ENCODE results near the gene CDADC1.
"Not testable (repeated sequence)": the region's sequence is repeated elsewhere in the genome, so short reads cannot be mapped to it uniquely, and the experiment has no call there.

The CDADC1 gene

DNA sequence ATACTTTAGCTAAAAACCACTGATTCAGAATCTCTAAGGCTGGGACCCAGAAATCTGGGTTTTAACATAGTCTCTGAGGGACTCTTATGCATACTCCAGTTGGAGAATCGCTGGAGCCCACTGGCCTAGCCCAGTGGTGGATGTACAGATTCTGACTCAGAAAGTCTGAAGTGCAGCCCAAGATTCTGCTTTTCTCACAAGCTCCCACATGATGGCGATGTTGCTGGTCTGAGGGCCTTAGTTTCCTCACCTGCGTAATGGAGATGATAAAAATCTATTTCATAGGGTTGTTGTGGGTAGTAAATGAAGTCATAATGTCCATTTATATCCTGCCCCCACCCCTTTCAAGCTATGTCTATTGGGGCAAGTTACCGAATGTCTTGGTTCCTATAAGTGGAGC, 7.7 kb upstream of the CDADC1 start:
- DNase-seq: peak; percentile 54 to 64

DNA sequence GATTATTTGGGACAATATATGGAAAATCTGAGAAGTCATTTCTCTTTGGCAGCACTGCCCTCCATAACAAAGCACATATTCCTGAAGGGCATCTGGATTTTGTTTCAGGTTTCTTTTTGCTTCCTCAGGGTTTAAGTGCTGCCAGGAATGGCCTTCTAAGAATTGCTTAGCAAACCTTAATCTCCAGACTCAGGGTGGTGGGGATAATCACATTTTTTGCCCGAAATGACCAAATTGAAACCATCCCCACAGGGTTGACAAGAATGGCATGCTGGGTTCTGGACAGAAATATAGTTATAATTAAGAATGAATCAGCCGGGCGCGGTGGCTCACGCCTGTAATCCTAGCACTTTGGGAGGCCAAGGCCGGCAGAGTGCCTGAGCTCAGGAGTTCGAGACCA, 6.4 kb upstream of the CDADC1 start:
- no peak for DNase-seq

DNA sequence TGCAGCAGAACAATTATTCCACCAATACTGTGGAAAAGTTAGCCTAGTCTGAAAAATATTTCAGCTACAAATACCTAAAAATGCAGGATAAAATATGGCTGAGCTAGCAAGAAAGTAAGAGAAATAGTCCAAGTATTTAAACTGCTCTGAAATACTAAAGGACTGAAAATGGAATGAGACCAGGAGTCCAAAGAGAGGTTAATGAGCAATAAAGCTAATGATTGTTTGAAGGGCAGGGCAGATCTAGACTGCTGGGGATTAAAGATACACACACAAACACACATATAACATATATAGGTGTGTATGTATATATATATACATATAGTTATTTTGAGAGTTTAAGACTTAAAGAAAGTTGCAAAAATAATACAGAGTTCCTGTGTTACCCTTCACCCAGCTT, 2.6 kb upstream of the CDADC1 start:
- no peak for DNase-seq

DNA sequence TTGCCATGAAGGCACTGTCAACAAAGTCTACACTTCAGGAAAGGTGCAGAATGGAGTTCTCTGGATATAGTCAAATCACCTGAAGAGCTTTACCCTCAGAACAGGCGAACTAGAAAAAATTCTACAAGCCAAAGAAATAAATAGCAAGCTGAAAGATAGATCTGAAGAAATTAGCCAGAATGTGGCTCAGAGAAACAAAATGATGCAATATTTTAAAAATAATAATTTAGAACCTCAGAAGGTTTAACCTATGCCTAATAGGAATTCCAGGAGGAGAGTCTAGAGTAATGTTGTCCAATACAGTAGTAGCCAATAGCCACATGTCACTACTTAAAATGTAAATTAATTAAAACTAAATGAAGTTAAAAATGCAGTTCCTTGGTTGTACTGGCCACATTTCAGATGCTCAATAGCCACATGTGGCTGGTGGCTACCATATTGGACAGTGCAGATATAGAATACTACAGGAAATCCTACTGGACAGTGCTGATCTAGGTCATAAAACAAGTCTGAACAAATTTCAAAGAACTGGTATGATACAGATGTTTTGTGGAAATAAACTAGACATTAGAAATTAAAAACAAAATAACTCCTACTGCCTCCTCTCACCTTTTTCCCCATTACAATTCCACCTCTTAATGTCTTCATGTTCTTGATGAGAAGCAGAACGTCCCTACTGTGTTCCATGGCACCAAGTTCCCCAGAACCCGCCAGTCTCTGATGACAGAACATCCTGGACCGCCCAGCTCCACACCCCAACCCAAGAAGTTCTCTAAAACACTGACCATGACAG, 679 bp upstream of the CDADC1 start:
- peak in 1 of 2 experiments; percentile 52 for DNase-seq

DNA sequence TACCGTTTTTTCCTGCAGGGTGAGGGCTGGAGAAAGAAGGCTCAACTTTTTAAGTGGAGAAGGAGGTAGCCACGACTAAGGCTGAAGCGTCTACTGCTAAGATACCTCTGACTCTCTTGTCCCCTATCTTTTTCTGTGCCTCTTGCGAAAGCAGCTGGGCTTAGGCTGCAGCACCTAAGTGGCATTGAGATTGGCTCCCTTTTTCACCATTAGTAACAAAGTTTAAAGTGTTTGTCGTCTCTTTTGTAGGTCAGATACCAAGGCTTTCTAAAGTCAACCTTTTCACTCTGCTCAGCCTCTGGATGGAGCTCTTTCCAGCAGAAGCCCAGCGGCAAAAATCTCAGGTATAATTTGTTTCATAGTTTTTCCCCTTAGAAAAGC, 887 bp downstream of the CDADC1 start:
- peak in 1 of 2 experiments; percentile 49 for DNase-seq

DNA sequence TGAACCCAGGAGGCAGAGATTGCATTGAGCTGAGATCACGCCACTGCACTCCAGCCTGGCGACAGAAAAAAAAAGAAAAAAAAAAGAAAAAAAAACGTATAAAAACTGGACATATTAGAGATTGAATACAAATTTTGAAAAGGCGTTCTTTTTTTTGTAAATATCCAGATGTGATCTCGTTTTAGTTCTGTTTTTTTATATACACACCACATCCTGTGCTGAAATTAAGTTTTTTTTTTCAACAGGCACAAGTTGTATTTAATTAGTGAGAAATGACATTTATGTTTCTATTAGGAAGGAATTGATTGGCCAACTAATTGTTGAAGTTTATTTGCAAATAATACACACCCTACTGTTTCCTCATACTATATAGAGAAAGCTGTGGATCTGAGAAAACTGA, 3.6 kb downstream of the CDADC1 start:
- no peak for DNase-seq

DNA sequence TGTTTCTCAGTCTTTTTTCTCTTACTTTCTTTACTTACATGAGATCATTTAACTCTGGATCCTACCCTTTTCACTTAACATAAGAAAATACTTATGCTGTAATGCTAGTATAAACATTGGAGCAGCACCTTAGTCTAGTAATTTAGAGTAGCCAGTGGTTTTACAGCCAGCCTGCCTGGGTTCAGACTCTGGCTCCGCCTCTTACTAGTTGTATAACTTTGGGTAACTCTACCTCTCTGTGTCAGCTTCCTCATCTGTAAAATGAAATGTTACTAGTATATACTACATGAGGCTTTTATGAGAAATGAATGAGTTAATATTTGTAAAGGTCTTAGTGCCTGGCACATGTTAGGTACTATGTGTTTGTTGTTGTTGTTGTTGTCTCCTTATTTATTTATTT, 5.6 kb downstream of the CDADC1 start:
- DNase-seq: peak; percentile 44 to 58

DNA sequence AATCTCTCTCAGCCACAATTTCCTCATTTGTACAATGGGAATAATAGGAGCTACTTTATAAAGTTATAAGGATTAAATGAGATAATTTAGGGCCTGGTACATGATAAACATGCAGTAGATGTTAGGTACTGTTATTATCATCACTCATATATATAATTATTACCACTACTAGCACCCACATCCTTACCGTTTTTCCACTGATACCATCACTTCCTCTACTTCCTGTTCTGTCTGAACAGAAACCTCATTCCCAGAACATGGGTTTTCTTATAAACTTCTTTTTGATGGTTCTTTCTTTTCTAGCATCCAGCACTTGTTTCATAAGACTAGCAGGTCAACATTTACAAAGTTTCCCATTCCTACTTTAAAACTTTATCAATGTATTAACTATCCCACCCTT, 6.3 kb downstream of the CDADC1 start:
- peak in 1 of 2 experiments; percentile 15 for DNase-seq

DNA sequence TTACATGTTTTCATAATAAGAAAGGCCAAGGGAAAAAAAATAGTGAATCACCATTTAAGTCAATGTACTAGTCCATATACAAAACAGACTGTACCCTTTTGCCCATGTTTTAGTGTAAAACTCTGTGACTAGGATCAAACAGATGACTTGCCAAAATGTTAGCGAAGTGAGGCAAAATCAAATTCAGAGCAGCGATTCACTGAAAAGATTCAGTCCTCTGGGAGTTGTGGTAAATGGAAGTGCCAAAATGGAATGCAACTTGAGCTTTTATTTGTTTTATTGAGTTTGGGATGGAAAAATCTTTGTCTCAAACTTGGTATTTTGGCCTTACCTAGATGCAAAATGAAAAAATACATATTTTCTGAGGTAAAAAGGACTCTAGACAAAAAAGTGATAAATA, 9.1 kb downstream of the CDADC1 start:
- DNase-seq: no peak

DNA sequence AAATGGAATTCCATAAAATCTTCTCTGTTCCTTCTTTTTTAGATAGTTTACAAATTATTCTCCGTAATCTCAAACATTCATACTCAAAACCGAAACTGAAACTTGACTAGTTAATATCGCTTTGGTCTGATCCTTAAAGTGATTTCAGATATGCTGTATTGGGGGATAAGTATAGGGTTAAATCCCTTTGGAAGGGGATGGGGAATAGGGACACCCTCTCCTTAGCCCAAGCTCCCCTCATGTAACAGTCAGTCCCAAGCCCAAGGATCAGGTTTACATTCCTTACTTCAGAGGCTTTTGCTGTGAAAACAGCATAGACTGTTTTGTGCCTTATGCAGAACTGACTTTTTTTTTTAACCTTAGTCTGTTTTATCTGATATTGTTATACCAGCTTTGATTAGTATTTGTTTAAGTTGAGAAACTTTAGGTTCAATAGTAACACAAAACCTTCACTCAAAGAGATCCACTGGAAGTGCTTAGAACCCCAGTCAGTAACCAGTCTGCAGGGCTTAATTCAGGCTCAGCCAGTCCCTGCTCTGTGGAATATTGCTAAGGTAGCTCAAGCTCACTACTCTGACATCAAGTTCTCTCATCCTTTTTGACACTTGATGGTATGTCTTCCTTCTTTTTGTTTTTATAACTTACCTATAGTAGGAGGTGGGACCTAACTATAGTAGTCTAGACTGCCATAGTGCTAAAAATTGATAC, 10.5 kb downstream of the CDADC1 start:
- no peak for DNase-seq

DNA sequence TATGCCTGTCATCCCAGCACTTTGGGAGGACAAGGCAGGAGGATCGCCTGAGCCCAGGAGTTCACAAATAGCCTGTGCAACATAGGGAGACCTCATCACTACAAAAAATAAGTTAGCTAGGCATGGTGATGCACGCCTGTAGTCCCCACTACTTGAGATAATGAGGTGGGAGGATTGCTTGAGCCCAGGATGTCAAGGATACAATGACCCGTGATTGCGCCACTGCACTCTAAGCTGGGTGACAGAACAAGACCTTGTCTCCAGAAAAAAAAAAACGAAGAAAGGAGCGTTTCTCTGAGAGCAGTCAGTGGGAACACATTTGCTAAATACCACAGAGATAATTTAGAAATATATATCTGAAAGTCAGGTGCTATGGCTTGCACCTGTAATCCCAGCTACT, 11.9 kb downstream of the CDADC1 start:
- no peak for DNase-seq

DNA sequence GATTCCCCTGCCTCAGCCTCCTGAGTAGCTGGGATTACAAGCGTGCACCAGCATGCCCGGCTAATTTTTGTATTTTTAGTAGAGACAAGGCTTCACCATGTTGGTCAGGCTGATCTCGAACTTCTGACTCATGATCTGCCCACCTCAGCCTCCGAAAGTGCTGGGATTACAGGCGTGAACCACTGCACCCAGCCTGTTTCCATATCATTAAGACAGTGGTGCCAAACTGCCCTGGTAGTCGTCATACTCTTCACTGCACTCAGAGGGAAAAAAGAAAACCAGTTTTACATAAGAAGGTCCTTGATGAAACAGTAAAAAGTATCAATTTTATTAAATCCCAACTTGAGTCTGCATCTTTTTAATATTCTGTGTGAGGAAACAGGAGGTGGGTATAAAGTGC, 14.9 kb downstream of the CDADC1 start:
- DNase-seq: no peak

DNA sequence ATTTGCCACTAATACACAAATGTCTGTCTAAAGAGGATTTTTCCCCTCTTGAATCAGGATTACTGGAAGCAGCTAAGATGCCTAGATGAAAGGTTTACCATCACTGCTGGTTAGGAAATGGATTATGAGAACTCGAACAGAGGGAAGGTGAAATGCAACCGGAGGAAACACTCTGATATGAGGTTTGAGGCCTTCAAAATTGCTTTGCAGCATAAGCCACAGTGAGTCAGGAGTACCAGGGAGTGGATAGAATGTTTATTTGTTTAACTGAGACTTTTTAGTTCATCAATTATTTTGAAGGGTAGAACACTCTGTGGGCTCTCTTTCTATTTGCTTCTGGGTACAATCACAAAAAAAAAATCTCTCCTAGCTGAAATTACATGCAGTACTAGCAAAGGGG, 18.1 kb downstream of the CDADC1 start:
- no peak for DNase-seq

DNA sequence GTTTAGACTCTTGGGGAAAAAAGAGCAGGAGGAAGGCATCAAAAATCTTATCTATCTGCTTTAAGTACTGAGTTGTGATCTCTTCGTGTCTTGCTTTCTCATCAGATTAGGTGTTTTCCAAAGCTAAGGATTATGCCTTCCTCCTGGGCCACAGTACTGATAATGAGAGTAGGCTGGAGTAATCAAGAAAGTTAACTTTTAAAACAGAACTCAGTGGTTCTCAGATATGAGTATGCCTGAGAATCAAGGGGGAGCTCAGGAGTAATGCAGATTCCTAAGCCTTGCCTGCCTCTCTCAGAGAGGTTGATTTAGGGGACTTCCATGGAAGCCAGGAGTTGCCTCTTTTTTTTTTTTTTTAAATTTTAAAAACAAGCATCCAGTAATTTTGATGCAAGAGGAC, 23.5 kb downstream of the CDADC1 start:
- DNase-seq: no peak

DNA sequence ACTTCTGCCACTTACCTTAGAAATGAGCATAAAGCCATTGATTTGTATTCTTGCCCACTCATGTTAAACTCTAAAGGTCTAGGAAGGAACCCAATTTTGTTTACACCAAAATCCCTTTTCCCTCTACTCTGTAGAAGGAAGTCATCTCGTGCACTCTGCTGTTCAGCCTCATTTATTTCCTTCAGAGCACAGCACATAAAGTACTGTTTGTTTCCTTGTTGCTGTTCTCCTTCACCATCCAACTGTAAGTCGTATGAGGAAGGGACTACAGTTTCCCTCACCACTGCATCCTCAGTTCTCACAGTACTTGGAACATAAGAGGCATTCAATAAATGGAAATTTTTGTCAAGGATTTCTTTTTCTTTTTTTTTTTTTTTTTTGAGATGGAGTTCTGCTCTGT, 24.6 kb downstream of the CDADC1 start:
- no peak for DNase-seq

DNA sequence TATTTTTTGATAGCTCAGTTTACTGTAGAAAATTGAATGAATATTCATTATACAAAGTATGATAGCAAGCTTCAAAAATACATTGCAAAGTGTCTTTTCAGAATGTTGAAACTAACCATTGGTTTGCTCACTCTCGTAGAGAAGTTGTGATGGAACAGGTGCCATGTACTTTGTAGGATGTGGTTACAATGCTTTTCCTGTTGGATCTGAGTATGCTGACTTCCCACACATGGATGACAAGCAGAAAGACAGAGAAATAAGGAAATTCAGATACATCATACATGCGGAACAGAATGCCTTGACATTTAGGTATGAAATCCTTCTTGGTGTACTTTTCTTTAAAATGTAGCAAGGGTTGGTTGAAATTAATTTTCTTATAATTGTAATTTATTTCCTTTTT, 30.5 kb downstream of the CDADC1 start:
- DNase-seq: no peak

DNA sequence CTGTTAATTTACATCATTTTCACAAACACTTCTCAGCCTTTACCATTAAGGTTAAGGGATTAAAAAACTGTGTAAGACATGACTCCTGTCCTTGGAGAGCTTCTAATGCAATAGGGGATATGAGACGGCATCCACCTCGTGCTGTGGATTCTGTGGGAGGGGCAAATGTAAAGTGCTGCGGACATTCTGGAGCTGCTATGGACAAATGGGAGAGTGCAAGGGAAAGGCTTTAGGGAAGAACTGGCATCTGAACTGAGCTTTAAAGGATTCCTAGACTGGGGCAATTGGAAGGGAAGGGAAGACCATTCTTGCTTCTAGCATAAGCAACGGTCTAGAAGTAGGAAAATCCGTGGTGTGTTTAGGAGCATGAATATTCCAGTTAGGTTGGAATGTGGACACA, 31.4 kb downstream of the CDADC1 start:
- no peak for DNase-seq

DNA sequence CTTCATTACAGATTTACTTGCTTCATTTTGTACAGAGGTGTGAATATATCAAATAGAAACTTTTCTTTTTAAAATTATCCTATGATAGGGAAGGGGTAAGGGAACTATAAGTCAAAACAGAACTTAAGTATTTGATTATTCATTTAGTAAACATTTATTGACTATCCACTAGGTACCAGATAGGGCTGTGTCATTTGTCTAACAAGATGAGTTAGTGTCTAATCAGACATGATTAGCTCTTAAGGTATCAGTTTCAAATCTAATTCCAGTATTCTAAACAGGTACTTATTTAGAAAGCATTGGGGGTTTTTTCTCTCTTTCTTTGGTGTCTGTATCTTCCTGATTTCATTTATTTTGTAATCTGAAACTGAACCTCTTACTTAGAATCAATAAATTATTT, 32.2 kb downstream of the CDADC1 start:
- no peak for DNase-seq

DNA sequence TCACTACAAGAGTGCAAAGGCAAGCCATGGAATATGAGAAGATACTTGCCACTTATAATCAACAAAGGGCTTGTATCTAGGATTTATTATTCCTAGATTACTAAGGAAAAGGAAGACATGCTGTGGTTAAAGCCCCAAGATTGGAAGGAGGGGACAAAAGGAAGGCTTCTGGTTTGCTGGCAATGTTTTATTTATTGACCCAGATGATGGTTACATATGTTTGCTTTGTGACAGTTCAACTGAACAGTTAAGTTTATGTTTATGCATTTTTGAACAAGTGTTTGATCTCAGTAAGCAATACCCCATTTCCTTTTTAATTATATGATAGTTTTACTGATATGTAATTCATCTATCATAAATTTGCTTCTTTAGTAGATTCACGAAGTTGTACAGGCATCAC, 40.3 kb downstream of the CDADC1 start:
- DNase-seq: no peak

DNA sequence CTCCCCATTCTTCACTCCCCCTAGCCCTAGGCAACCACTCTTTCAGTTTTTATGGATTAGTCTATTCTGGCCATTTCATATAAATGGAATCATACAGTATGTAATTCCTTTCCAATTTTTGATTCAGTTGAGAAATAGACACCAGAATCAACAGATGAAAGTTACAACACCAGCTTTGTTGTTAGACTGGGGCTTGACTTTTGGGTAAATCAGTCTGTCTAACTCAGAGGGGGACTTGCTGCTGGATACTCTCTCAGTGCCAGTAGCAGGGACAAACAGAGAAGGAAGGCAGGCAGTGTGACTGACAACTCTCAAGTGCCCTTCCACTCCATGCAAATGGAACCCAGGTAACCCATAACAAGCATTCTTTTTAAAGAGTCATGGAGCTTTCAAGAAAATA, 40.7 kb downstream of the CDADC1 start:
- no peak for DNase-seq

DNA sequence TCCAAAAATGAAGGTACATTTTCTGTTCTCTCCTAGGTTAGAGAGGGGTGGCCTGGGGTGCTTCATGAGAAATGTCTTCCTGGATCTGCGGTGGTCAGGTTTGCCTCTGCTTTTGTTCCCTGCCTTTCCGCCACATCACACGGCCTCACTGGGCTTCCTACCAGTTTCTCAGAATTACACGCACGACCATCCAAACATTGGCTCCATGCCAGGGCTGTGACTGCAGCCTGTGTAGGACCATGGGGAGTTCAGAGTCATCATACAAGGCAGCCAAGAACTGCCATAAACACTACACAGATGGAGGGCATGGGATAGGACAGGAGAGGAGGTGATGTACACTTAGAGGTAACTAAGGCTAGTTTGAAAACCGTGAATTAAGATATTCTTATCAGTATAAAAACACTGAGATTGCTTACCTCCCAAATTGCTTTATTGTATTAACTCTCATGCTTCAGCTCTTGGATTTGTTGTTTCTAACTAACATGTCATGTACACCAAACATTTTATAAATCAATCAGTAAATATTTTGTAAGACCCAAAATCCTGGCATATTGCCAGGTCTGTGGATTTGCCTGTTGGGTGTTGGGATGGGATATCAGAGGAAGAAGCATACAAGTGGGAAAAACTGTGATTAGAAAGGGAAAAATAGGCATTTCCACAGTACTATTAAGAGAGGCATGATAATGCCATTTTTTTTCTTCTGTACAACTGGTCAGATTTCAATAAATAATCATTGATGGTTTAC, 45.2 kb downstream of the CDADC1 start:
- no peak for DNase-seq

DNA sequence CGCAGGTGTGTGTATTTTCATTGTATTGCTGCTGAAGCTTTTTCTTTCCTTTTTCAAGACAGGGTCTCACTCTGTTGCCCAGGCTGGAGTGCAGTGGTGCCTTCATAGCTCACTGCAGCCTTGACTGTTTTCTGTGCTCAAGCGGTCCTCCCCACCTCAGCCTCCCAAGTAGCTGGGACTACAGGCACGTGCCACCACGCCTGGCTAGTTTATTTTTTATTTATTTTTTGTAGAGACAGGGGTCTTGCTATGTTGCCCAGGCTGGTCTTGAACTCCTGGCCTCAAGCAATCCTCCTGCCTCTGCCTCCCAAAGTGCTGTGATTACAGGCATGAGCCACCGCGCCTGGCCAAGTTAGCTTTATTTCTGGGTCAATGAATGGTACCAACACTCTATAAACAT, 47.0 kb downstream of the CDADC1 start:
- not testable (repeated sequence) for DNase-seq

DNA sequence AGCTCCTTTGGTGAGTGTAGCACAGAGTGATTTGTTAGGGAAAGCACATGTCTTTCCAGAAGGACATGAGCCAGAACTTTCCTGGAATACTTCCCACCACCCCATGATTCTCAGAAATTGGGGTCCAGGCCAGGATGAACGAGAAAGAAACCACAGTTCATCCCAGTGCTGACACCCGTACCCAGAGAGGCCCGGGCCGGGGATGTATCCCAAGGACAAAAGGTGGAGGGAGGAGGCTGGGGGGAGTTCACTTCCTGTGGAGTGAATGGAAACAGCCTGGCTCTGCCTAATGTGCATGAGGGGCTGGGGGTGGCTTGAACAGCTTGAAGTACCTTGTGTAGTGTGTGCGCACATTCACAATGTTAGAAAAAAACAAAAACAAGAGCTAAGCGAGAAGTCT, 47.5 kb downstream of the CDADC1 start:
- no peak for DNase-seq

DNA sequence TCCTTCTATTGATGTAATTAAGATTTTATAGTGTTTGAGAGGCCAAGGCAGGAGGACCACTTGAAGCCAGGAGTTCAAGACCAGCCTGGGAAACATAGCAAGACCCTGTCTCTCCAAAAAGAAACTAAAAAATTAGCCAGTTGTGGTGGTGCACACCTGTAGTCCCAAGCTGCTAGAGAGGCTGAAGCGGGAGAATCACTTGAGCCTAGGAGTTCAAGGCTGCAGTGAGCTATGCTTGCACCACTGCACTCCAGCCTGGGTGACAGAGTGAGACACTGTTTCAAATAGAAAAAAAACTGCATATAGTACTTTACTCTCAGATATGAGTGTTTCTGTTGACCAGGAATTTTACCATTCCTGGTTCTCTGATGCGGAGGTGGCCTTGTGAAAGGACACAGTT, 48.9 kb downstream of the CDADC1 start:
- no peak for DNase-seq

All from AML-193 (cell line).